Neural progenitor cell (in vitro differentiated cells): Measurements from ENCODE around the gene COL23A1.

Experiments used
- CTCF ChIP-seq: fragments of 200-600 bp; sonication (generic); IDR thresholded peaks from 2 replicates; pipeline ENCODE4 v1.5.1; 2017; ENCODE audit warnings: antibody characterized with exemption, mild to moderate bottlenecking
- EZH2 ChIP-seq: fragments of 200-600 bp; sonication (generic); IDR thresholded peaks from 2 replicates; pipeline ENCODE4 v1.6.1; 2017; ENCODE audit warnings: antibody characterized with exemption, mild to moderate bottlenecking, moderate library complexity
- EZH2phosphoT487 ChIP-seq: fragments of 200-600 bp; sonication (generic); IDR thresholded peaks from 2 replicates; pipeline ENCODE4 v1.6.1; 2017; ENCODE audit warnings: antibody characterized with exemption

GRCh38 chr5:178352035-178352349 is 238.2 kb downstream of the COL23A1 start:
- TF ChIP-seq CTCF (no peak), EZH2 (no peak), EZH2phosphoT487 (no peak)
